A549 (cell line): ENCODE measurements around the gene TCTN1.

ENCODE experiments used
- EP300 ChIP-seq, 2 experiments: fragments of >200 bp; sonication (Bioruptor Twin); formaldehyde crosslinking; IDR thresholded peaks; 2 replicates in 1 of 2; 3 replicates in 1 of 2; pipeline ENCODE4 v1.6.1; 2016 to 2017
- HDAC2 ChIP-seq: fragments of 200-600 bp; sonication (generic); IDR thresholded peaks from 2 replicates; pipeline ENCODE4 v1.6.1; 2016
- RAD21 ChIP-seq, 2 experiments: fragments of >200 bp in 1 of 2; sonication (Bioruptor Twin) in 1 of 2; formaldehyde crosslinking in 1 of 2; IDR thresholded peaks in 1 of 2; conservative IDR thresholded peaks in 1 of 2; 2 replicates in 1 of 2; 3 replicates in 1 of 2; pipeline ENCODE4 v1.6.1; 2012 to 2018; ENCODE audit warnings: inconsistent platforms in 1 of 2
- RNF2 ChIP-seq: fragments of 200-600 bp; sonication (generic); IDR thresholded peaks from 2 replicates; pipeline ENCODE4 v1.6.1; 2016; ENCODE audit warnings: low read depth, mild to moderate bottlenecking, antibody characterized with exemption, moderate library complexity, borderline replicate concordance
- SMC3 ChIP-seq: fragments of >200 bp; sonication (Bioruptor Twin); formaldehyde crosslinking; IDR thresholded peaks from 3 replicates; pipeline ENCODE4 v1.6.1; 2018; ENCODE audit warnings: inconsistent platforms
- TF ChIP-seq, protein P1 (sequence below): fragments of >200 bp; sonication (Bioruptor Twin); formaldehyde crosslinking; IDR thresholded peaks from 3 replicates; pipeline ENCODE4 v1.5.1; 2016
- TF ChIP-seq, protein P2 (sequence below): fragments of 450-650 bp; IDR thresholded peaks from 2 replicates; pipeline ENCODE4 v1.6.1; 2014; ENCODE audit warnings: antibody characterized with exemption

GRCh38 chr12:110639336-110640141, 25.6 kb downstream of the TCTN1 start:
- TF ChIP-seq RAD21 (conservative IDR thresholded peaks at IDR 0.05 in 1 of 2, IDR thresholded peaks at IDR 0.05 in 1 of 2), result no peak
- TF ChIP-seq, protein P1, sequence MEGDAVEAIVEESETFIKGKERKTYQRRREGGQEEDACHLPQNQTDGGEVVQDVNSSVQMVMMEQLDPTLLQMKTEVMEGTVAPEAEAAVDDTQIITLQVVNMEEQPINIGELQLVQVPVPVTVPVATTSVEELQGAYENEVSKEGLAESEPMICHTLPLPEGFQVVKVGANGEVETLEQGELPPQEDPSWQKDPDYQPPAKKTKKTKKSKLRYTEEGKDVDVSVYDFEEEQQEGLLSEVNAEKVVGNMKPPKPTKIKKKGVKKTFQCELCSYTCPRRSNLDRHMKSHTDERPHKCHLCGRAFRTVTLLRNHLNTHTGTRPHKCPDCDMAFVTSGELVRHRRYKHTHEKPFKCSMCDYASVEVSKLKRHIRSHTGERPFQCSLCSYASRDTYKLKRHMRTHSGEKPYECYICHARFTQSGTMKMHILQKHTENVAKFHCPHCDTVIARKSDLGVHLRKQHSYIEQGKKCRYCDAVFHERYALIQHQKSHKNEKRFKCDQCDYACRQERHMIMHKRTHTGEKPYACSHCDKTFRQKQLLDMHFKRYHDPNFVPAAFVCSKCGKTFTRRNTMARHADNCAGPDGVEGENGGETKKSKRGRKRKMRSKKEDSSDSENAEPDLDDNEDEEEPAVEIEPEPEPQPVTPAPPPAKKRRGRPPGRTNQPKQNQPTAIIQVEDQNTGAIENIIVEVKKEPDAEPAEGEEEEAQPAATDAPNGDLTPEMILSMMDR, result no peak
- TF ChIP-seq SMC3, result no peak
- TF ChIP-seq EP300 (IDR thresholded peaks at IDR 0.05), result no peak
- TF ChIP-seq HDAC2, result no peak
- no peak for TF ChIP-seq RNF2
- TF ChIP-seq, protein P2, sequence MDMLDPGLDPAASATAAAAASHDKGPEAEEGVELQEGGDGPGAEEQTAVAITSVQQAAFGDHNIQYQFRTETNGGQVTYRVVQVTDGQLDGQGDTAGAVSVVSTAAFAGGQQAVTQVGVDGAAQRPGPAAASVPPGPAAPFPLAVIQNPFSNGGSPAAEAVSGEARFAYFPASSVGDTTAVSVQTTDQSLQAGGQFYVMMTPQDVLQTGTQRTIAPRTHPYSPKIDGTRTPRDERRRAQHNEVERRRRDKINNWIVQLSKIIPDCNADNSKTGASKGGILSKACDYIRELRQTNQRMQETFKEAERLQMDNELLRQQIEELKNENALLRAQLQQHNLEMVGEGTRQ, result no peak
